Effector CD4-positive, alpha-beta T cell (primary cell): ENCODE results near the gene ADRB1.

ENCODE experiments used
- DNase-seq: peaks from one replicate; pipeline ENCODE4 v3.0.0-alpha.2; 2020

The ADRB1 gene

GRCh38 chr10:114057855-114058254 is 14.2 kb downstream of the ADRB1 start:
- no peak for DNase-seq

GRCh38 chr10:114058297-114058696 is 14.6 kb downstream of the ADRB1 start:
- no peak for DNase-seq

- DNase-seq, result no peak
Measured at GRCh38 chr10:114059561-114059960, 15.9 kb downstream of the ADRB1 start.

GRCh38 chr10:114060456-114060855 is 16.8 kb downstream of the ADRB1 start:
- no peak for DNase-seq

DNA sequence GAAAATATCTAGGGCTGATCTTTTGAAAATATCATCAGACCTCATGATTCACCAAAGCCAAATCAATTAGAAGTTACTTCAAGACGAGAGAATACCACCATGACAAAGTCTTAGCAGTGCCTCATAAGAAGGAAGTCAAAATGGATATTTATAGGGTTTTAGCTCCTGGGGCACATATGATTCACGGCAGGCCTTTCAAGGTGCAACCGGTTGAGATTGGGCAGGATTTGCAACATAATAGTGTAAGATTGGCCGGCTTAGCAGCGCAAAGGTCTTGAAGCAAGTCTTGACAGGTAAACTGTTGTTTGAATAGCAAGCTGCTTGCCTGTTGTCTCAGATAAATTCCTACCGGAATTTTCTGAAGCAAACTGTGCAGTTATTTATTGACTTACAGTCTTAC is 17.5 kb downstream of the ADRB1 start:
- DNase-seq, result no peak

- no peak for DNase-seq
Measured at GRCh38 chr10:114061789-114062188, 18.1 kb downstream of the ADRB1 start.

GRCh38 chr10:114064151-114065048 is 20.7 kb downstream of the ADRB1 start:
- DNase-seq, result no peak

DNA sequence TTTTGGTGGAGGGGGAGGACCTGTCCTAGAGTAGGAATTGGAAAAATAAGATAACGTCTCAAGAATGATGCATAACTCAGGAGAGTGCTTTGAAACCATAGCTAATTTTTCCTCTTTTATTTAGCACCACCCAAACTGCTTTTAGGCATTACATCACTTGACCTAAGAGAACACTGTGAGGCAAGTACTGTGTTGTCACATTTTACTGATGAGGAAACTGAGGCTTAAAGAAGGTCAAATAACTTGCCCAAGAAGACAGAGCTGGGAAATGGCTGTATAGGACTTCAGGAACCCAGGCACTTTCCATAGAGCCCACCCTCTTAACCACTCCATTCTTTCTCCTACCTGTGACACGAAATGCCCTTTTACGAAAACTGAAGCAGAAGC is 21.4 kb downstream of the ADRB1 start:
- no peak for DNase-seq

GRCh38 chr10:114068054-114068707 is 24.5 kb downstream of the ADRB1 start:
- DNase-seq, result no peak

DNA sequence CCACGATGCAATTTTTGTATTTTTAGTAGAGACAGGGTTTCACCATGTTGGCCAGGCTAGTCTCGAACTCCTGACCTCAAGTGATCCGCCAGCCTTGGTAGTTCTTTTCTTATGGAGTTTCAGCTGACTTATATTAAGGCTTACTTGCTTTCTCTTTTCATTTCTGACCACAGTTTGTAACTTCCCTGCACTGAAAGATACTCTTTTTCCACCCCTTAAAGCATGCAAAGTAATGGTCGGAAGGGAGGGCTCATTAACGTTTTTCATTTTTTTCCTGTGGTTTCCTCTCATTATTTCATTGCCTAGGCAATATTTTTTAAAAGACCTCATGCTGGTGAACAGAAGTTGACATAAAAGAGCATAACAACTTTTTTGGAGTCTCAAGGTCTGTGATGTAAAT is 27.0 kb downstream of the ADRB1 start:
- DNase-seq, result no peak

GRCh38 chr10:114071178-114071577 is 27.5 kb downstream of the ADRB1 start:
- DNase-seq, result no peak

DNA sequence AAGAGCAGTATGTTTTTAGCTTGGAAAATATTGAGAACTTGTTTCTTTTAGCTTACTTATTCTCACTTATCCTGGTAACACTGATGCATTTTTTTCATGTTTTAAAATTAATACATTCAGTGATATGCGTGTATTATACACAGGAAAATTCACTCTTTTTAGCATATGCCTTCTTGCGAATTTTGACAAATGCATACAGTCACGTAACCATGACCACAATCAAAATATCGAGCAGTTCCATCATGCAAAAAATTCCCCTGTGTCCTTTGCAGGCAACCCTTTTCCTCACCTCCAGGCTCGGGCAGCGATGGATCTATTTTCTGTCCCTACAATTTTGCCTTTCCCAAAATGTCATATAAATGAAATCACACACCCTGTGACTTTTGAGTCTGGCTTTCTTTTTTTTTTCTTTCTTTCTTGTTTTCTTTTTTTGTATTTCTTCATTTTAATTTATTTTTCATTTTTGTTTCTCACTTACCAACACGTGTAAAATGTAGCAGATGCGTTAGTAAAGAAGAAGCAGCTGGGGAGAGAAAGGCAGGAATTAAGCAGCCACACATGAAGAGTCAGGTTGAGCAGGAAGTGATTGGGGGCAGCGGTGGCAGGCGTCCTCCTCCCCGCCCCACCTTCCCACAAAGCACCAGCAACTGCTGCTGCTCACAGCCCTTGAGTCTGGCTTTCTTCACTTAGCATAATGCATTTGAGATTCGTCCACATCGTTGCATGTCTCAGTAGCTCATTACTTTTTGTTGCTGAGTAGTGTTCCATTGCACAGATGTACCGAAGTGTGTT is 29.9 kb downstream of the ADRB1 start:
- DNase-seq, result no peak

DNA sequence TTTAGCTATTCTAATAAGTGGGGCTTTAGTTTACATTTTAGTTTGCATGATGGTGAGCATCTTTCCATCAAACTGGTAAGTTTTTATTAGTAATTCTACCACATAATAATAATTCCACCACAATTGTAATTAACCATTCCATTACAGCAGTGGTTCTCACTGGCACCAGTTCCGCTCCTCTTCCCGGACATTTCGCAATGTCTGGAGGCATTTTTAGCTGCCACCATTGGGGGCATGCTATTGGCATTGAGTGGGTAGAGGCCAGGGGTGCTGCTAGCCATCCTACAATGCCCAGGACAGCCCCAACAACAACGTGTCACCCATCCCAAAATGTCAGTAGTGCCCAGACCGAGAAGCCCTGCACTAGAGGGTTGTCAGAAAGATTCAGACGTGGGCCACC is 31.4 kb downstream of the ADRB1 start:
- no peak for DNase-seq

DNA sequence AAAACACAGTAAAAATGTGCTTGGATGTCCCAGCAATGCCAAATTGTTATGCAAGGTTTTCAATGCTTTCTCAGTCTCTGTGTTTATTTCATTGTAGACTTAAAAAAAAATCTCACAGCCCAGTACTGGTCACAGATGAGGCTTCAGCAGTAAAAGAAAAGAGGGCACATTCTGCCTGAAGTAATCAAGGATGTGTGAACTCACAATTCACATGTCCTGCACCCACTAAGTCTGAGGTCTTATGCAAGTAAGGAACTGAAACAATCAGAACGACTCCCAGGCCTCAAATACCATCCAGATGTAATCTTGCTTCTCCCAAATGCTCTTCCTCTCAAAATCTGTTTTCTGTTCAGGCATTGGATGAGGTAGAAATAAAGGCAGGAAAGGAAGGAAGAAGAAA is 33.7 kb downstream of the ADRB1 start:
- DNase-seq, result no peak

DNA sequence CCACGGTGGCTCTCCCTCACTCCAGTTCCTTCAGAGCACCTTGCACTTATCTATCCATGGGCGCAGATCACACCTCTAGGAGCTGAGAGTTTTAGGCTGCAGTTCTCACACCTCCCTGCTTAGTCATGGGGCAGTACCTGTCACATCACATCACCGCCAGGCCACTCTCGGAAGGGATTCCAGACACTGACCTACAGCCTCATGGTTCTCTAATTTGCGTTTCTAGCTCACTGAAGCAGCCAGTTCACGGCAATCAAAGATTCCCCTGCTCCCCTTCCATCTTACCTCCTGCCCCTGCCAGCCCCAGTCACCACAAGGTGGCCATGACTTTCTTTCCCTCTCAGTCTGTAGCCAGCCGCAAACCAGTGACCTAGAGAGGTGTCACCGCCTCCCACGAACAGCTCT is 34.2 kb downstream of the ADRB1 start:
- no peak for DNase-seq

DNA sequence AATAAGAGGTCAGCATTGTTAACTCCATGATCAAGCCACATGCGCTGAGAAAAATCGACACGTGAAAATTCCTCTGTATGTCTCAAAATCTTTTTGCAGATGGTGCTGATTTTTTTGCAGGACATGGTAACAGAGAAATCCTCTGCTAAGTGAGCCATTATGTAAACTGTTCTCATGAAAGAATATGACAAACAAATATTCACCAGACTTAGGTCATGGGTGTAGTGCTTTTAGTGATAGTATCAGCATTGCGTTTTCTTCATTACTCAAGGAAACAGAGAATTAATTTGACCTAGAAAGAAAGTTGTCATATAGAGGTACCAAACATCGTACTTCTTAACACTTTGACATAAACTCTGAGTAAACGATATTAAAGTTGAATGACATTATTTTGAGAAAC is 34.7 kb downstream of the ADRB1 start:
- no peak for DNase-seq

DNA sequence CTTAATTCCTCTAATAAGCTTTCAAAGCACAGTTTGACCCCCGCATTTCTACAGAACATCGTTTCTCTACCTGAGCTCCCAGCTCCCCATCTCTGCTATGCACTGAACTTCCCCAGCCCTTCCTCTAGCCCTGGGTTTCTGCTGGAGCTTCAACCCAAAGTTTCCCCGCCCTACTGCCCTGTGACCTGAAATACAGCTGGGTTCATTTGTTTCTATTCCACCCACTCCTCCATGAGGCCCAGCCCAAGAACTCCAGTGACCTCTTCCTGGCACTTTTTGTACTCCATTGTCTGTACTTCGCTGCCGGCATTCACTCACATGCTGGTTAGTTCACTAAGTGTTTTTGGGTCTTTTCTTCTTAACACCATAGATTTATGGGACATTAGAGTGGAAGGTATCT is 35.8 kb downstream of the ADRB1 start:
- no peak for DNase-seq

DNA sequence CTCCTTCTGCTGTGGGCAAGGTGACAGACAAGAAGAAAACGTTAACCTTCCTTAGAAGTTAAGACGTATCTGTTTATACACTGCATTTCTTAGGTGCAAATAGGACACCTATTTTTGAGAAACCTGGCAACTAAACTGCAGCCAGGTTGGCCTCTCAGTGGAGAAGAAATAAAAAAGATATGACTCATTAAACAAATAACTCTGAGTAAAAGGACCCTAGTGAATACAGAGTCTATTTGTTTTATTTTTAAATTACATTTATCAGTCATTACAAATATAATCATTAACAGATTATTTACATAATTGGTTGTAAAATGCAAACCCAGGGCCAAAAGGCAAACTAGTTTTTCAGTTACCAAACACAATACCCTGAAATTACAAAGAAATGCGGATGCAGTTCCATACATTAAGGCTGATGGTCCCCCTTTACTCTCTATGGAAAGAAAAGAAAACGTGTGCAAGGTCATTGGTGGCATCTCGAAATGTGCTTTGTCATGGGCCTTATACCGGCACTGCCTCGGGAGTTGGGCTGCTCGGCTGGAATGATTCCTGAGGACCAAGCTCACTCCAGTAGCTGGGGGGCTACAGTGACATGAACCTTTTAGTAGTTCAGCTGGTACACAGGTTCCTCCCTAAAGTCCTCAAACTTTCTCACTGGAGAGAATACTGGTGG is 38.4 kb downstream of the ADRB1 start:
- DNase-seq, result no peak

DNA sequence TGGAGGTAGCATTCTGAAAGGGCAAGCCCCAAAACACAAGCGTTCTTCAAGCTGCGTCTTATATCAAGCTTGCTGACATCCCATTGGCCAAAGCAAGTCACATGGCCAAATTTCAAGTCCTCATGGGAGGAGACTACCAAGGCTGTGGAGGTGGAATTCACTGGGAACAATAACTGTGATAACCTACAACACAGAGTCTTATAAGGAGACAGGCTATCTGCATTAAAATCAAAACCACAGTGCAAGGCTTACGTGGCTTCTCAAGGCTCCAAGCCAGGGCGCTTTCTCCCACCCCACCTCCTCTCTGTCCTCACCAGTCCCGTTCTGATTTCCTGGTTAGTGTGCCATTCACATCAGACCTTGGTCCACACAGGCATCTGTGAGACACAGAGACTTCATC is 39.4 kb downstream of the ADRB1 start:
- DNase-seq, result no peak

DNA sequence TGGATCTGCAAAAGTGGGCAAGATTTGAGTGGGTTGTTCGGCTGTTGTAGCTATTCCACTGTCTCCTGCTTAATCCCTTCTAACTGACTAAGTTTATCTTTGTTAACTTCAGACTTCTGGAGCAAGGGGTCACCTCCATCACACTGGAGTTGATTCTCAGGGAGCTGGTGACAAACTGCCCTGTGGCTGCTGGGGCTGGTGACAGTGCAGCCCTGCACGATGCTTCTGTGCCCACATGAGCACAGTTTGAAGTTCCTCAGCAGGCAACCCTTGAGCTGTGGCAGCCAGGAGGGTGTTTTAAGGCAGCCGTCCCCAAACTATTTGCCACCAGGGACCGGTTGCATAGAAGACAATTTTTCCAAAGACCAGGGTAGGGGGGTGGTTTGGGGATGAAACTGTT is 40.5 kb downstream of the ADRB1 start:
- no peak for DNase-seq

DNA sequence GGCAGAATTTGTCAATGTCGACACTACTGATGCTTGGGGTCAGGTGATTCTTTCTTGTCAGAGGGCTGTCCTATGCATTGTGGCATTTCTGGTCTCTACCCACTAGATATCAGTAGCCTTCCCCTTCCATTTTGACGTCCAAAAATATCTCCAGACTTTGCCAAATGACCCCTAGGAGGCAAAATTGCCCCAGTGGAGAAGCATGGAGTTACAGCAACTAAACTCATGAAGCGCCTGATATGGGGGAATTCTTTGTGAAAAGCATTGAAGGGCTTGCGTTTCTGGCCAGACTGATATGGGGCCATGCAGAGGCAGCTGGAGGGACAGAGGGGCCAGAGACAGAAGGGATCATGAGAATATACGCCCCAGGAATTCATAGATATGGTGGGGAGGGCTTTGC is 43.6 kb downstream of the ADRB1 start:
- no peak for DNase-seq

- no peak for DNase-seq
Measured at GRCh38 chr10:114087655-114088054, 44.0 kb downstream of the ADRB1 start.

GRCh38 chr10:114094795-114095194 is 51.1 kb downstream of the ADRB1 start:
- DNase-seq, result no peak
